Activated naive CD8-positive, alpha-beta T cell treated with anti-CD3 and anti-CD28 coated beads, Interleukin-2, amount 10 ng/mL, durations not matched to agents 7 days and 5 days (primary cell): ENCODE results near the gene GALNT10. TPM values are rescaled to one million over a fixed set of nuclear protein-coding genes. Genes with fewer than 3 reads are reported as not detected.
"Not testable (repeated sequence)": the region's sequence is repeated elsewhere in the genome, so short reads cannot be mapped to it uniquely, and the experiment has no call there.

ENCODE experiments used
- ATAC-seq: fragments of 150-1000 bp; cut with Tn5 transposase; one replicate; pipeline ENCODE4 v1.10.0; 2021; ENCODE audit warnings: low read depth, moderate library complexity
- POLR2A ChIA-PET: fragments of 350-600 bp; sonication (Branson Sonifier 250); formaldehyde crosslinking; loops from one replicate; lab custom pipeline; 2021; ENCODE audit warnings: antibody characterized with exemption; lab: Charles Lee
- DNase-seq: peaks from one replicate; pipeline ENCODE4 v3.0.0; 2021
- H3K27ac Mint-ChIP-seq: one replicate; pipeline ENCODE4 v1.8.0; 2022; ENCODE audit warnings: mild to moderate bottlenecking, mixed read lengths
- H3K27me3 Mint-ChIP-seq: one replicate; pipeline ENCODE4 v1.8.0; 2022; ENCODE audit warnings: mild to moderate bottlenecking, moderate library complexity, mixed read lengths
- H3K36me3 Mint-ChIP-seq: one replicate; pipeline ENCODE4 v1.8.0; 2021; ENCODE audit warnings: mild to moderate bottlenecking, mixed read lengths
- H3K4me1 Mint-ChIP-seq: one replicate; pipeline ENCODE4 v1.8.0; 2021; ENCODE audit warnings: mixed read lengths
- H3K4me3 Mint-ChIP-seq: one replicate; pipeline ENCODE4 v1.8.0; 2022; ENCODE audit warnings: mild to moderate bottlenecking, moderate library complexity, mixed read lengths
- H3K9me3 Mint-ChIP-seq: one replicate; pipeline ENCODE4 v1.8.0; 2021; ENCODE audit warnings: mixed read lengths
- total RNA-seq, 2 experiments: library from RNA; stranded (reverse); gene quantifications; one replicate each; pipeline ENCODE4 v1.2.3, GENCODE V29; 2021

Gene GALNT10
- 10 to 100 TPM; 34.6 to 36.0 TPM for total RNA-seq

- peaks cover 6% of the 10 kb centered on the region for H3K27me3 Mint-ChIP-seq
- peaks cover 29% of the 10 kb centered on the region for H3K4me1 Mint-ChIP-seq
- DNase-seq, result no peak
- peak; percentile 78 for ATAC-seq
- peaks cover 18% of the 10 kb centered on the region for H3K36me3 Mint-ChIP-seq
- peak within 1 kb of the TSS; percentile 88 for H3K27ac Mint-ChIP-seq
- peak within 1 kb of the TSS; percentile 92 for H3K4me3 Mint-ChIP-seq
- POLR2A ChIA-PET, result interaction anchor here (0.7 to 3.5 kb wide), 17 partner anchors 9 to 667 kb away, joined by 3 to 47 read pairs (median 11); partner anchors contain the start of genes FAM114A2 and MFAP3
- H3K9me3 Mint-ChIP-seq, result no peaks in the 10 kb centered on the region
Observed at GRCh38 chr5:154190595-154191304, at the start of gene GALNT10. Gene GALNT10 (plus strand): TSS chr5:154190733. CDS start chr5:154190867, 134 bp downstream.

DNA sequence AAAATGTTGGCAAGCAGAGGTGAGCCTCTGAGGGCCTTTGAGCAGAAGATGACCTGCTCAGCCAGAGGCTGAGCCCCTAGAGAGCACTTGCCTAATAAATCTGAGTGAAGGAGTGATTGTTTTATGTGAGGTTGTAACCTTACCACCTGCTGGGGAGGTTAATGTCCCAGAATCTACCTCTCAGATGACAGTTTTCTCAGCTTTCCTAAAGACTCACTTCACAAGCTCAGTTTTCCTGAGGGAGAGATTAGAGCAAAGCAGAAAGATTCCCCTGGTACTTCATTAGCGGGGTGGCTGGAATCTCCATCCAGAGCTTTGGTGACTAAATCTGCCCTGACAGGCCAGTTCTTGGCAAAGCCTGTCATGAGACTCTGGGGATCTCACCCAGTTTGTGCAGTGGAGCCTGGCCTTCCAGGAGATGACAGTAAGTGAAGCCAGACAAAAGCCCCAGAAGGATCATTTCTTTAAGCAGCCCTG, 48.8 kb upstream of the GALNT10 start:
- no peaks in the 10 kb centered on the region for H3K4me1 Mint-ChIP-seq

DNA sequence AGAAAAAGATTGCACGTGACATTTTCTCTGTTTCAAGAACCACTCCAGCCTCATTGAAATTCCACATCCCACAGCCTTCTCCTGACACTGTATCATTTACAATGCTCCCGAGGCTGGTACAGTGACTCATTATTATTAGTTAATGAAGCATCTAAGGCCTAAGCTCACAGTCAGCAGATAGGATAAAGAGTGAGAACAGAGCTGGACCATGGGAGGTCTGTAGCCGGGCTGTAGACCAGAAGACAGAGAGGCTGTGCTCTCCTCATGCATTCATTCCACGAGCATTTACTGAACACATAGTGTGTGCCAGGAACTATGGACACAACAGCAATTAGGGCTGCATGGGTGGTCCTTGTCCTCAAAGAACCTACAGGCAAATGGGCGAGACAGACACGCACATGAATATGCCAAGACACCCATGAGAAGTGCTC, 47.3 kb upstream of the GALNT10 start:
- Mint-ChIP-seq H3K9me3 (no peaks in the 10 kb centered on the region), H3K27ac (no peak overlapping the region), H3K4me1 (no peaks in the 10 kb centered on the region), H3K27me3 (peaks cover 5% of the 10 kb centered on the region), H3K36me3 (no peaks in the 10 kb centered on the region), H3K4me3 (no peak overlapping the region)
- POLR2A ChIA-PET, result no interaction called here
- DNase-seq (no peak), ATAC-seq (no peak)

More for the DNA sequence above, 48.8 kb upstream of the GALNT10 start:
- Mint-ChIP-seq H3K4me3 (no peak overlapping the region), H3K36me3 (no peaks in the 10 kb centered on the region), H3K27me3 (peaks cover 5% of the 10 kb centered on the region), H3K27ac (no peak overlapping the region), H3K9me3 (no peaks in the 10 kb centered on the region)
- ATAC-seq (no peak), DNase-seq (no peak)
- POLR2A ChIA-PET, result no interaction called here

GRCh38 chr5:154145268-154145667, 45.3 kb upstream of the GALNT10 start:
- ATAC-seq (no peak), DNase-seq (no peak)
- no peak overlapping the region for H3K4me3 Mint-ChIP-seq
- H3K4me1 Mint-ChIP-seq, result no peaks in the 10 kb centered on the region
- POLR2A ChIA-PET, result no interaction called here
- H3K36me3 Mint-ChIP-seq, result no peaks in the 10 kb centered on the region
- H3K27ac Mint-ChIP-seq, result no peak overlapping the region
- no peaks in the 10 kb centered on the region for H3K9me3 Mint-ChIP-seq
- H3K27me3 Mint-ChIP-seq, result peaks cover 7% of the 10 kb centered on the region

DNA sequence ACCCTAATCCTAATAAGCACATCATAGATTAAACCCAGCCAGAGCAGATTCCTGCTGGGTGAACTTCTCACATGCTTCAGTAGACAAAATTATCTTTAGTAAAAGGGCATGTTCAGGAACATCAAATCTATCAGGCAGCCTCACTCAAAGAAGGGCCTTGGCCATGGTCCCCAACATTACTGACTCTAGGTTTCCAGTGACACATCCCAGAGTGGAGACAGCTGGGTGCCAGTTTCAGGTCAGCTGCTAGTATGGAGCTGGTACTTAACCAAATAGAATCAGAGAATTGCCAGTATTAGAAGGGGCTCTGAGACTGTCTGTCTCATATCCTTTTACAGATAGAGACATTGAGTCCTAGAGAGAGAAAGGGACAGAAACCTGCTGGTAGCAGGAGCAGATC, 44.1 kb upstream of the GALNT10 start:
- DNase-seq, result no peak

GRCh38 chr5:154147666-154148065, 42.9 kb upstream of the GALNT10 start:
- Mint-ChIP-seq H3K27ac (no peak overlapping the region), H3K36me3 (no peaks in the 10 kb centered on the region), H3K9me3 (no peaks in the 10 kb centered on the region), H3K4me3 (no peak overlapping the region), H3K27me3 (peaks cover 12% of the 10 kb centered on the region), H3K4me1 (no peaks in the 10 kb centered on the region)
- DNase-seq (no peak), ATAC-seq (no peak)
- POLR2A ChIA-PET, result no interaction called here

More for the DNA sequence above, 44.1 kb upstream of the GALNT10 start:
- Mint-ChIP-seq H3K36me3 (no peaks in the 10 kb centered on the region), H3K9me3 (no peaks in the 10 kb centered on the region), H3K27me3 (peaks cover 7% of the 10 kb centered on the region), H3K27ac (no peak overlapping the region), H3K4me1 (no peaks in the 10 kb centered on the region), H3K4me3 (no peak overlapping the region)
- ATAC-seq, result no peak
- POLR2A ChIA-PET, result no interaction called here

GRCh38 chr5:154150471-154150870, 40.1 kb upstream of the GALNT10 start:
- H3K4me1 Mint-ChIP-seq, DNase-seq, H3K27ac Mint-ChIP-seq, H3K4me3 Mint-ChIP-seq, H3K9me3 Mint-ChIP-seq, ATAC-seq, H3K36me3 Mint-ChIP-seq, POLR2A ChIA-PET: not testable (repeated sequence)
- peaks cover 23% of the 10 kb centered on the region for H3K27me3 Mint-ChIP-seq

- no peak overlapping the region for H3K4me3 Mint-ChIP-seq
- peaks cover 53% of the 10 kb centered on the region for H3K27me3 Mint-ChIP-seq
- no peak for ATAC-seq
- no peak overlapping the region for H3K27ac Mint-ChIP-seq
- H3K9me3 Mint-ChIP-seq, result no peaks in the 10 kb centered on the region
- DNase-seq, result no peak
- POLR2A ChIA-PET, result interaction anchor here (0.6 kb wide), 1 partner anchor 16 kb away, joined by 4 read pairs; no protein-coding TSS in a partner anchor
- H3K36me3 Mint-ChIP-seq, result no peaks in the 10 kb centered on the region
- peaks cover 1% of the 10 kb centered on the region for H3K4me1 Mint-ChIP-seq
Observed at GRCh38 chr5:154157483-154158378, 32.8 kb upstream of the GALNT10 start.

DNA sequence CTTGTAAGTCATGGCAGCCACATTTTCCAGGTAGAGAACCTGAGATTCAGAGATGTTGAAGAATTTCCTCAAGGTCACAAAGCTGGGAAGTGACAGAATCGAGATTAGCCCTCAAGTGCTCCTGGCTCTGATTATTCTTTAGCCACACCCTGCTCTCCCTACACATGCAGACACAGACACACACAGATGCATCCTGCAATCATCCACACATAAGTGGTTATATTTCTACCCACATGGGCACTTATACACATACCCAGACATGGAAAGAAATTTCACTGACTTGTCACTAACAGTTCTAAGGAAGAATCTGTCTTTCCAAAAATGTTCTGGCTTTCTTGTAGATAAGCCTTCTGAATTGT, 32.2 kb upstream of the GALNT10 start:
- no peaks in the 10 kb centered on the region for H3K9me3 Mint-ChIP-seq
- POLR2A ChIA-PET, result interaction anchor here (0.6 kb wide), 1 partner anchor 15 kb away, joined by 4 read pairs; no protein-coding TSS in a partner anchor
- ATAC-seq (no peak), DNase-seq (no peak)
- no peak overlapping the region for H3K27ac Mint-ChIP-seq
- no peaks in the 10 kb centered on the region for H3K36me3 Mint-ChIP-seq
- H3K27me3 Mint-ChIP-seq, result peaks cover 54% of the 10 kb centered on the region
- peaks cover 1% of the 10 kb centered on the region for H3K4me1 Mint-ChIP-seq
- no peak overlapping the region for H3K4me3 Mint-ChIP-seq

DNA sequence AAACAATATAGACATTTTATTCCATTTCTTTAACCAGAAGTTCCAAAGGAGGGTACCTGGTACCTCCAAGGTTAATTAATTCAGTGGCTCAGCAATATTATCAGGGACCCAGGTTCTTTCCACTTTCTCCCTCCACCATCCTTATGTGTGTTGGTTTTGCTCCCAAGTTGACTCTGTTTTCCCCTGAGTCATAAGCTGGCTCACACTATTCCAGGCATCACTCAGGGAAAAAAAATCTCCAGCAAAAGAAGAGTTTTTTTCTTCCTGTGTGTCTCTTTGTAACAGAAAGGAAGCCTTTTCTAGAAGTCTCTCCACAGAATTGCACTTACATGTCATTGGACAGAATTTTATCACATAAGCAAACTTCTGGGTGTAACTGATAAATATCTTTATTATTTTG, 31.2 kb upstream of the GALNT10 start:
- no peaks in the 10 kb centered on the region for H3K36me3 Mint-ChIP-seq
- peaks cover 1% of the 10 kb centered on the region for H3K4me1 Mint-ChIP-seq
- no peak overlapping the region for H3K4me3 Mint-ChIP-seq
- H3K27ac Mint-ChIP-seq, result no peak overlapping the region
- H3K27me3 Mint-ChIP-seq, result peaks cover 60% of the 10 kb centered on the region
- DNase-seq, result no peak
- POLR2A ChIA-PET, result no interaction called here
- no peak for ATAC-seq
- no peaks in the 10 kb centered on the region for H3K9me3 Mint-ChIP-seq

- peaks cover 50% of the 10 kb centered on the region for H3K27me3 Mint-ChIP-seq
Observed at GRCh38 chr5:154162539-154163151, 27.9 kb upstream of the GALNT10 start.

GRCh38 chr5:154163327-154164248, 26.9 kb upstream of the GALNT10 start:
- Mint-ChIP-seq H3K4me3 (no peak overlapping the region), H3K27ac (no peak overlapping the region), H3K4me1 (peaks cover 1% of the 10 kb centered on the region), H3K36me3 (no peaks in the 10 kb centered on the region), H3K9me3 (no peaks in the 10 kb centered on the region), H3K27me3 (peaks cover 43% of the 10 kb centered on the region)
- ATAC-seq, result no peak
- POLR2A ChIA-PET, result no interaction called here
- DNase-seq, result no peak

More at GRCh38 chr5:154162539-154163151, 27.9 kb upstream of the GALNT10 start:
- ATAC-seq (no peak), DNase-seq (no peak)
- no peaks in the 10 kb centered on the region for H3K9me3 Mint-ChIP-seq
- peaks cover 1% of the 10 kb centered on the region for H3K4me1 Mint-ChIP-seq
- no peak overlapping the region for H3K4me3 Mint-ChIP-seq
- H3K27ac Mint-ChIP-seq, result peak overlapping the region; percentile 24
- no peaks in the 10 kb centered on the region for H3K36me3 Mint-ChIP-seq
- POLR2A ChIA-PET, result no interaction called here
